ENCODE results near the gene TCEA3. TPM values are rescaled to one million over a fixed set of nuclear protein-coding genes. Genes with fewer than 3 reads are reported as not detected.

Gene TCEA3
- total and polyA plus RNA-seq, 10 of the 15 experiments (the other 5 are each of a cell fraction or from before 2014, with no cell fraction given), result 0.06 to 0.23 (median 0.08) TPM; not detected in 7

DNA sequence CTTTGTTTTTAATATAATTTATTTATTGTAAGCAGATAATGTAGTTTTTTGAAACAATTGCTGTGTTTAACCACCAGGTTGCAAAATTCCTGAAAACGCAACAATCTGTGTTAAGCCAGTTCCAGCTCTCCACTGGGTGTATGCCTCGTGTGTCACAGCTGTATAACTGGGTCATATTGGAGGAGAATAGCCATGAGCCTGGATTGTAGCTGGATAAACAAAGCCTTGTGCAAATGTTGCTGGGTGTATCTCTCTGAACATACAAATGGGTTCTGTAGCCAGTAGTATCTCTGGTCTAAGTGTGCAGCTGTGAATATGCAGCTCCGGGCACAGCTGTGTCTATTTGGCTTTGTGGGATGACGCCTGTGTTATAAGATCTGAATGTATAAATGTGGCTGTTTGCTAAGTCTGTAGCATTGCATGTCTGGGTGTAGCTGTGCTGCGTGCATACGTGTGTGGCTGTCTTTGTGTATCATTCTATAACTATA is 2.8 kb downstream of the TCEA3 start (continued):
- TF ChIP-seq CEBPZ (IDR thresholded peaks at IDR 0.05; ENCODE audit: low read depth, low read length), result no peak
- TF ChIP-seq GABPA (IDR thresholded peaks at IDR 0.05; ENCODE audit: low read depth), result no peak
- TF ChIP-seq ESRRA (IDR thresholded peaks at IDR 0.05; ENCODE audit: low read length), result no peak
- no peak for TF ChIP-seq CBFB (IDR thresholded peaks at IDR 0.05; ENCODE audit: low read depth)
- no peak for TF ChIP-seq MYC (IDR thresholded peaks at IDR 0.05; ENCODE audit: insufficient read depth, insufficient read length, insufficient replicate concordance, low read length, severe bottlenecking)
- TF ChIP-seq BRCA1 (IDR thresholded peaks at IDR 0.05; ENCODE audit: low read depth, low read length), result no peak
- TF ChIP-seq RAD21 (IDR thresholded peaks at IDR 0.05; ENCODE audit: insufficient read depth, low read depth, low read length), result no peak
- TF ChIP-seq IRF3 (IDR thresholded peaks at IDR 0.05), result no peak
- TF ChIP-seq TAF1 (IDR thresholded peaks at IDR 0.05; ENCODE audit: borderline replicate concordance, low read depth, low read length), result no peak
- no peak for TF ChIP-seq BACH1 (IDR thresholded peaks at IDR 0.05; ENCODE audit: borderline replicate concordance)
